Loucy (cell line): Measurements from ENCODE around the gene FGFR1OP2.

Experiments used
- EZH2phosphoT487 ChIP-seq: fragments of 200-600 bp; IDR thresholded peaks from 2 replicates; pipeline ENCODE4 v1.6.1; 2018; ENCODE audit warnings: antibody characterized with exemption, mild to moderate bottlenecking, moderate library complexity, borderline replicate concordance
- TF ChIP-seq, protein P1 (sequence below): fragments of 200-600 bp; sonication (generic); conservative IDR thresholded peaks from 2 replicates; pipeline ENCODE4 v1.5.1; 2014; ENCODE audit warnings: mild to moderate bottlenecking, antibody characterized with exemption, low read length

DNA sequence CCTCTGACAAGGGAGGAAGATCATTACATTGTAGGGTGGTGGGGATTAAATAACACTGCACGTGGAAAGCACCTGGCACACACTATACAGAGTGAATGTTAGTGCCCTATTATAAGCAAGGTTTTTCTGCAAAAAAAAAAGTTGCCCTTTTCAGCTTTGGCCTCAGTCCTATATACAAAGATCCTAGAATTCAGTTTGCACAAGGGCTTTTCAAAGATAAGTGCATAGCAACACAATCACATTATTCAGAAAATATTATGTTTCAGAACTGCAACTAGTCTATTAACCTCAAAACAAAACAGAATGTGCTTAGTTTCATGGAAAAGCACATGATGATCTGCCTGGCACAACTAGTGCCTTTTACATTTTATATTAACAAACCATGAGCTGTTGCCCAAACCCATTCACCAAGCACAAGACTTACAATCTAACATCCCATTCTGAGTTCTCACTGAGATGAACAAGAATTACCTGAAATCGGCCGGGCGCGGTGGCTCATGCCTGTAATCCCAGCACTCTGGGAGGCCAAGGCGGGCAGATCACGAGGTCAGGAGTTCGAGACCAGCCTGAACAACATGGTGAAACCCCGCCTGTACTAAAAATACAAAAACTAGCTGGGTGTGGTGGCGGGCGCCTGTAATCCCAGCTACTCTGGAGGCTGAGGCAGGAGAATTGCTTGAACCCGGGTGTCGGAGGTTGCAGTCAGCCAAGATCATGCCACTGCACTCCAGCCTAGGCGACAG, 74.1 kb downstream of the FGFR1OP2 start:
- TF ChIP-seq, protein P1, sequence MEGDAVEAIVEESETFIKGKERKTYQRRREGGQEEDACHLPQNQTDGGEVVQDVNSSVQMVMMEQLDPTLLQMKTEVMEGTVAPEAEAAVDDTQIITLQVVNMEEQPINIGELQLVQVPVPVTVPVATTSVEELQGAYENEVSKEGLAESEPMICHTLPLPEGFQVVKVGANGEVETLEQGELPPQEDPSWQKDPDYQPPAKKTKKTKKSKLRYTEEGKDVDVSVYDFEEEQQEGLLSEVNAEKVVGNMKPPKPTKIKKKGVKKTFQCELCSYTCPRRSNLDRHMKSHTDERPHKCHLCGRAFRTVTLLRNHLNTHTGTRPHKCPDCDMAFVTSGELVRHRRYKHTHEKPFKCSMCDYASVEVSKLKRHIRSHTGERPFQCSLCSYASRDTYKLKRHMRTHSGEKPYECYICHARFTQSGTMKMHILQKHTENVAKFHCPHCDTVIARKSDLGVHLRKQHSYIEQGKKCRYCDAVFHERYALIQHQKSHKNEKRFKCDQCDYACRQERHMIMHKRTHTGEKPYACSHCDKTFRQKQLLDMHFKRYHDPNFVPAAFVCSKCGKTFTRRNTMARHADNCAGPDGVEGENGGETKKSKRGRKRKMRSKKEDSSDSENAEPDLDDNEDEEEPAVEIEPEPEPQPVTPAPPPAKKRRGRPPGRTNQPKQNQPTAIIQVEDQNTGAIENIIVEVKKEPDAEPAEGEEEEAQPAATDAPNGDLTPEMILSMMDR, result no peak
- no peak for TF ChIP-seq EZH2phosphoT487
